Pancreas (tissue), 10 donors: ENCODE measurements around the gene DENR. TPM values are rescaled to one million over a fixed set of nuclear protein-coding genes. Genes with fewer than 3 reads are reported as not detected.
A peak's percentile ranks its signal among the peaks of the same experiment; 100 is the strongest.

Experiments used
- ATAC-seq, 4 donors: fragments of 200-7000 bp; cut with Tn5 transposase; one replicate each; pipeline versions ENCODE4 v1.8.0 to v1.9.1; 2020; ENCODE audit warnings: mild to moderate bottlenecking in 4 of 4, moderate library complexity in 4 of 4
- DNase-seq, 6 donors: peaks; one replicate each; pipeline ENCODE4 v3.0.0-alpha.2; 2020
- FAIRE-seq: peaks from 2 replicates; lab custom pipeline; 2012; peaks lifted over from hg19 to GRCh38; lab: Jason Lieb, UNC
- H3K27ac ChIP-seq, 4 donors: fragments of 200-600 bp; sonication (generic); 1 replicate in 3 of 4; 2 replicates in 1 of 4; pipeline versions ENCODE4 v1.5.0 to v1.8.0; 2020
- H3K27me3 ChIP-seq, 4 donors: fragments of 200-600 bp; one replicate each; pipeline ENCODE4 v1.8.0; 2021
- H3K36me3 ChIP-seq, 3 donors: fragments of 200-600 bp; sonication (generic) in 1 of 3; one replicate each; pipeline versions ENCODE4 v1.5.0 to v1.8.0; 2020 to 2021
- H3K4me1 ChIP-seq, 3 donors: fragments of 200-600 bp; one replicate each; pipeline ENCODE4 v1.8.0; 2021
- H3K4me3 ChIP-seq, 4 donors: fragments of 200-600 bp; sonication (generic) in 2 of 4; one replicate each; pipeline versions ENCODE4 v1.5.0 to v1.8.0; 2020 to 2021
- H3K9me3 ChIP-seq, 4 donors: fragments of 200-600 bp; one replicate each; pipeline ENCODE4 v1.8.0; 2021
- WGBS, 2 donors: extraction: QIAGEN DNeasy Blood & Tissue Kit; methylation state at CpG; one replicate each; pipeline ENCODE4 v1.1.7; 2013; 5-methylcytosine and 5-hydroxymethylcytosine counted together
- intact Hi-C, 3 donors: fragments of 100-400 bp; cut with DNase I; formaldehyde crosslinking; loops; one replicate each; pipeline versions ENCODE4 v1.11.1 to v1.14.2; 2022
- polyA plus RNA-seq, 2 donors: library from polyadenylated mRNA; stranded (reverse); fragments of 200-250 nt; gene quantifications; one replicate each; pipeline ENCODE4 v1.2.3, GENCODE V29; 2013
- total RNA-seq, 6 donors: library from RNA; stranded (reverse); fragmentation: NEBNext Ultra II Directional in 4 of 6; extraction: Animal tissue kit (Norgen Biotek cat#: 25700) in 4 of 6; gene quantifications; one replicate each; pipeline versions ENCODE4 v1.2.1 to v1.2.4, GENCODE V29; 2021 to 2023
- TF ChIP-seq, protein P1 (sequence below), 4 donors: fragments of 200-600 bp; sonication (generic) in 3 of 4; IDR thresholded peaks; one replicate each; pipeline versions ENCODE4 v1.5.0 to v1.8.0; 2021; ENCODE audit warnings: antibody characterized with exemption in 4 of 4
- donor health status: healthy with polysubstance abuse.
- donor health status: DM: no; HTN: no; CAD: no; lungs with moderate emphysema.
- donor health status: DM: no; HTN: no; CAD: no.
- donor health status: control.
- donor health status: control.
- donor health status: Bipolar disorder and iron deficiency.
- donor health status: DM: yes; HTN: yes; CAD: no.
- donor health status: DM: no; HTN: no; CAD: no.
- donor health status: DM: no; HTN: no; CAD: no.
- donor health status: DM: yes; HTN: yes; CAD: no.

The DENR gene
- total and polyA plus RNA-seq, 8 donors, result 12.2 to 20.9 (median 16.0) TPM

DNA sequence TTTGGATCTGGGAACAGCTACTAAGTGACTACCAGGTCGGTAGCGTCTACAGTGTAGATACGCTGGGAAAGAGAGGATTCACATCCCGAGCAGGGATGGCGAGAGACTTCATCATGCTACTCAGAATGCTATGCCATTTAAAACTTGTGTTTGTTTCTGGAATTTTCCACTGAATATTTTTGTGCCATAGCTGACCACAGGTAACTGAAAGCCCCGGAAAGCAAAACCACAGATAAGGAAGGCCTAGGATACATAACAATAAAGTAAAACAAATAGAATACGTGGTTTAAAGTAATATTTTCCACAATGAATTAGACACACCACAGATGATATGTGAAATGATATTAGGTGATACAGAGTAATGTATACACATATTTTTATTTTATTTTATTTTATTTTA lies 14.1 kb upstream of the DENR start:
- TF ChIP-seq, protein P1, sequence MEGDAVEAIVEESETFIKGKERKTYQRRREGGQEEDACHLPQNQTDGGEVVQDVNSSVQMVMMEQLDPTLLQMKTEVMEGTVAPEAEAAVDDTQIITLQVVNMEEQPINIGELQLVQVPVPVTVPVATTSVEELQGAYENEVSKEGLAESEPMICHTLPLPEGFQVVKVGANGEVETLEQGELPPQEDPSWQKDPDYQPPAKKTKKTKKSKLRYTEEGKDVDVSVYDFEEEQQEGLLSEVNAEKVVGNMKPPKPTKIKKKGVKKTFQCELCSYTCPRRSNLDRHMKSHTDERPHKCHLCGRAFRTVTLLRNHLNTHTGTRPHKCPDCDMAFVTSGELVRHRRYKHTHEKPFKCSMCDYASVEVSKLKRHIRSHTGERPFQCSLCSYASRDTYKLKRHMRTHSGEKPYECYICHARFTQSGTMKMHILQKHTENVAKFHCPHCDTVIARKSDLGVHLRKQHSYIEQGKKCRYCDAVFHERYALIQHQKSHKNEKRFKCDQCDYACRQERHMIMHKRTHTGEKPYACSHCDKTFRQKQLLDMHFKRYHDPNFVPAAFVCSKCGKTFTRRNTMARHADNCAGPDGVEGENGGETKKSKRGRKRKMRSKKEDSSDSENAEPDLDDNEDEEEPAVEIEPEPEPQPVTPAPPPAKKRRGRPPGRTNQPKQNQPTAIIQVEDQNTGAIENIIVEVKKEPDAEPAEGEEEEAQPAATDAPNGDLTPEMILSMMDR (IDR thresholded peaks at IDR 0.05), result no peak
- 79 to 80% methylated on average over 7 of the region's 7 CpGs for WGBS, 2 donors
- FAIRE-seq, result no peak

DNA sequence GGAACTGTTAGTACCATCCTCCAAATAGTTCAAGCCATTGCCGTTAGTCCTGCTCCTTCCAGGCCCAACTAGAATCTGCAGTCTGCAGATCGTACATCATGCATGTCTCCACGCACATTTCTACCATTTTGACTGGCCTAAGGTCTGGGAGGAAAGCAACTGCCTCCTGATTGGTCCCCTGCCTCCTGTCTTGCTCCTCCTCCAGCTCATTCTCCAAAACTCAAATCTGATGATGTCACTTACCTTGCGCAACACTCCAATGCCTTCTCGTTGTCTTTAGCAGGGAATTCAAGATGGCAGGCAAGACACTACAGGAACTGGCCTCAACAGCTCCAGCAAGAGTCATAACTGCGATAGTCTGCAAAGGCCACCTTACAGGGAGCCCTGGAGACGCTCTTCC lies 12.3 kb upstream of the DENR start:
- DNase-seq (no peak), FAIRE-seq (no peak), ATAC-seq (no peak)
- intact Hi-C loops, result loop anchor here in 1 of 3 donors (10.0 kb wide), 1 partner anchor 96 kb away; no protein-coding TSS in a partner anchor
- Histone ChIP-seq H3K36me3 (no peaks in the 10 kb centered on the region), H3K27me3 (no peaks in the 10 kb centered on the region), H3K9me3 (no peaks in the 10 kb centered on the region), H3K4me3 (no peak overlapping the region), H3K27ac (no peak overlapping the region), H3K4me1 (no peaks in the 10 kb centered on the region)
- 91 to 93% methylated on average over 7 of the region's 7 CpGs for WGBS, 2 donors
- TF ChIP-seq, protein P1 (IDR thresholded peaks at IDR 0.05), result no peak

More for the DNA sequence above, 14.1 kb upstream of the DENR start:
- ATAC-seq (no peak), DNase-seq (no peak)
- H3K9me3 ChIP-seq, result no peaks in the 10 kb centered on the region
- no peaks in the 10 kb centered on the region for H3K36me3 ChIP-seq
- intact Hi-C loops, result no loop called here
- H3K4me1 ChIP-seq, result no peaks in the 10 kb centered on the region
- H3K27me3 ChIP-seq, result no peaks in the 10 kb centered on the region
- H3K4me3 ChIP-seq, result no peak overlapping the region
- no peak overlapping the region for H3K27ac ChIP-seq

DNA sequence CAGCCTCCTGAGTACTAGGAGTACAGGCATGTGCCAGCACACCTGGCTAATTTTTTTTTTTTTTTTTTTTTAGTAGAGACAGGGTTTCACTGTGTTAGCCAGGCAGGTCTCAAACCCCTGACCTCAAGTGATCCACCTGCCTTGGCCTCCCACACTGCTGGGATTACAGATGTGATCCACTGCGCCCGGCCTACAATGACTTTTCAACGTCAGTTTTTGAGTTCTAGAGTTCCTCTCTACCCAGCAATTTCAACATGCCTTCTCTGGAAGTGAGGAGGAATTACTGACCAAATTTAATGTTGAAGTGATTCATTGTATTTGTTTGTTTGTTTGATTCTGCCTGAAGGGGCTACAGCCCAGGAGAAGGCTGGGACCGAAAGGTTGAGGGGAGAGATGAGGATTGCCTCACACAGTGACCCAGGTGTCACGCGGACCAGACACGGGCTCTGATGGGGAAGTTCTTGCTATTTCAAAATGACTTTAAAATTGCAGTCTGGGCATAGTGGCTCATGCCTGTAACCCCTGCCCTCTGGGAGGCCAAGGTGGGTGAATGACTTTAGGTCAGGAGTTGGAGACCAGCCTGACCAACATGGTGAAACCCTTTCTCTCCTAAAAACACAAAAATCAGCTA lies 8.6 kb upstream of the DENR start:
- H3K36me3 ChIP-seq, result no peaks in the 10 kb centered on the region
- DNase-seq (no peak), ATAC-seq (peak in 2 of 4 donors; percentile 51 to 53), FAIRE-seq (no peak)
- H3K4me1 ChIP-seq, result no peaks in the 10 kb centered on the region
- H3K4me3 ChIP-seq, result no peak overlapping the region
- TF ChIP-seq, protein P1 (IDR thresholded peaks at IDR 0.05), result no peak
- intact Hi-C loops, result loop anchor here in 1 of 3 donors (10.0 kb wide), 1 partner anchor 99 kb away; no protein-coding TSS in a partner anchor
- no peaks in the 10 kb centered on the region for H3K27me3 ChIP-seq
- no peak overlapping the region for H3K27ac ChIP-seq
- 87 to 96% methylated on average over 7 of the region's 7 CpGs for WGBS, 2 donors
- no peaks in the 10 kb centered on the region for H3K9me3 ChIP-seq

DNA sequence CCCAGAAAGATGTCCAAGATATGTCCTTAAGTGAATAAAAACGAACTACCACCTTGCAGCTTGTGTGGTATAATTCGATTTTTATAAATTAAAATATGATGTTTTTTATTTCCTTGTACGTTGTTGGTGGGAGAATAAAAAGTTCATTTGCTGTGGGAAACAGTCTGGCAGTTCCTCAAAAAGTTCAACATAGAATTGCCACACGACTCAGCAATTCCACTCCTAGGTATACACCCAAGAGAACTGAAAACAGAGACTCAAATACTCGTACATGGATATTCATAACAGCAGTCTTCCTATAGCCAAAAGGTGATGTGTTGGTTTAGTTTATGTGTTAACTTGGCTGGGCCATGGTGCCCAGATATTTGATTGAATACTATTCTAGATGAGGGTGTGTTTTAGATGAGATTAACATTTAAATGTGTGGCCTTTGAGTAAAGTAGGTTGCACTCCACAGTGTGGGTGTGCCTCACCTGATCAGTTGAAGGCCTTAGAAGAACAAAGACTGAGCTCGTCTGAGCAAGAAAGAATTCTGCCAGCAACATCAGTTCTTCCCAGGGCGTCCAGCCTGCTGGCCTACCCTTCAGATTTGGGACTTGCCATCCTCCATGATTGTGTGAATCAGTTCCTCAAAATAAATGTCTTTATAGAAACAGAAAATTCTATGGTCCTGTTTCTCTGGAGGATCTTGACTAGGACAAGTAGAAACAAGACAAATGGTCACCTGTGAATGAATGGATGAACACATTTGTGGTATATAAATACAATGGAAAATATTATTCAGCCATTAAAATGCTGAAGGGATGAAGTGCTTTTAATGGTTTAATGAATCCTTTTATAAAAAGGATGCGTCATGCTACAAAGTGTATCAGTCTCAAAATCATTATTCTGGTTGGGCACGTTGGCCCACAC lies 5.1 kb upstream of the DENR start:
- H3K4me1 ChIP-seq, result no peaks in the 10 kb centered on the region
- no peak for FAIRE-seq

More for the DNA sequence above, 5.1 kb upstream of the DENR start:
- intact Hi-C loops, result loop anchor here in 1 of 3 donors (10.0 kb wide), 1 partner anchor 103 kb away; no protein-coding TSS in a partner anchor
- Histone ChIP-seq H3K4me3 (no peak overlapping the region), H3K36me3 (no peaks in the 10 kb centered on the region), H3K27ac (no peak overlapping the region), H3K9me3 (no peaks in the 10 kb centered on the region), H3K27me3 (no peaks in the 10 kb centered on the region)
- 68 to 75% methylated on average over 9 of the region's 9 CpGs for WGBS, 2 donors
- DNase-seq, result no peak
- ATAC-seq, result no peak
- TF ChIP-seq, protein P1 (IDR thresholded peaks at IDR 0.05), result no peak
